Neural progenitor cell (in vitro differentiated cells): ENCODE measurements around the gene KIF15. TPM values are rescaled to one million over a fixed set of nuclear protein-coding genes. Genes with fewer than 3 reads are reported as not detected.

ENCODE experiments used
- DNase-seq: peaks from one replicate; pipeline ENCODE4 v3.0.0-alpha.2; 2016; ENCODE audit warnings: low spot score
- H2AFZ ChIP-seq: fragments of 200-600 bp; sonication (generic); replicated peaks from 2 replicates; pipeline ENCODE4 v1.6.1; 2016; ENCODE audit warnings: antibody characterized with exemption
- H3F3A ChIP-seq: fragments of 200-600 bp; sonication (generic); 2 replicates; pipeline ENCODE4 v1.6.1; 2016; ENCODE audit warnings: antibody characterized with exemption, low read depth
- H3K27ac ChIP-seq: fragments of 200-600 bp; sonication (generic); 2 replicates; pipeline ENCODE4 v1.5.1; 2016; ENCODE audit warnings: mild to moderate bottlenecking
- H3K27me3 ChIP-seq: fragments of 200-600 bp; sonication (generic); 2 replicates; pipeline ENCODE4 v1.6.1; 2016; ENCODE audit warnings: mild to moderate bottlenecking, moderate library complexity
- H3K36me3 ChIP-seq: fragments of 200-600 bp; sonication (generic); 2 replicates; pipeline ENCODE4 v1.5.1; 2016
- H3K4me1 ChIP-seq: fragments of 200-600 bp; sonication (generic); 2 replicates; pipeline ENCODE4 v1.6.1; 2016; ENCODE audit warnings: mixed run types
- H3K4me2 ChIP-seq: fragments of 200-600 bp; sonication (generic); 2 replicates; pipeline ENCODE4 v1.6.1; 2016
- H3K4me3 ChIP-seq: fragments of 200-600 bp; sonication (generic); 2 replicates; pipeline ENCODE4 v1.5.1; 2016
- H3K79me2 ChIP-seq: fragments of 200-600 bp; sonication (generic); 2 replicates; pipeline ENCODE4 v1.6.1; 2016; ENCODE audit warnings: low read depth
- H3K9ac ChIP-seq: fragments of 200-600 bp; sonication (generic); 2 replicates; pipeline ENCODE4 v1.6.1; 2016
- H3K9me3 ChIP-seq: fragments of 200-600 bp; sonication (generic); 2 replicates; pipeline ENCODE4 v1.5.1; 2016; ENCODE audit warnings: low read depth
- H4K20me1 ChIP-seq: fragments of 200-600 bp; sonication (generic); 2 replicates; pipeline ENCODE4 v1.6.1; 2016; ENCODE audit warnings: low read depth
- H3K27ac Mint-ChIP-seq: 3 replicates; pipeline ENCODE4 v1.8.0; 2021; ENCODE audit warnings: mixed read lengths
- H3K27me3 Mint-ChIP-seq: 2 replicates; pipeline ENCODE4 v1.8.0; 2022; ENCODE audit warnings: low read depth, mild to moderate bottlenecking, inconsistent platforms, moderate library complexity, mixed read lengths; ENCODE audit not compliant: insufficient read depth
- H3K36me3 Mint-ChIP-seq: 3 replicates; pipeline ENCODE4 v1.8.0; 2021; ENCODE audit warnings: mixed read lengths
- H3K4me1 Mint-ChIP-seq: 3 replicates; pipeline ENCODE4 v1.8.0; 2021; ENCODE audit warnings: mixed read lengths
- H3K4me3 Mint-ChIP-seq: 3 replicates; pipeline ENCODE4 v1.8.0; 2021; ENCODE audit warnings: mild to moderate bottlenecking, moderate library complexity, mixed read lengths
- H3K9me3 Mint-ChIP-seq: 3 replicates; pipeline ENCODE4 v1.8.0; 2020; ENCODE audit warnings: mixed read lengths
- EZH2 ChIP-seq: fragments of 200-600 bp; sonication (generic); IDR thresholded peaks from 2 replicates; pipeline ENCODE4 v1.6.1; 2017; ENCODE audit warnings: antibody characterized with exemption, mild to moderate bottlenecking, moderate library complexity
- EZH2phosphoT487 ChIP-seq: fragments of 200-600 bp; sonication (generic); IDR thresholded peaks from 2 replicates; pipeline ENCODE4 v1.6.1; 2017; ENCODE audit warnings: antibody characterized with exemption
- total RNA-seq: library from RNA; depleted of rRNA; stranded (reverse); fragments of >200 nt; gene quantifications from 2 replicates; pipeline ENCODE4 v1.2.3, GENCODE V29; 2015; ENCODE audit warnings: low replicate concordance
- TF ChIP-seq, protein P1 (sequence below): fragments of 200-600 bp; sonication (generic); IDR thresholded peaks from 2 replicates; pipeline ENCODE4 v1.5.1; 2017; ENCODE audit warnings: antibody characterized with exemption, mild to moderate bottlenecking

Gene KIF15
- total RNA-seq, 1 donor from 2014 or later, result 83.4 TPM

GRCh38 chr3:44772099-44772442 is 10.5 kb downstream of the KIF15 start:
- Histone ChIP-seq H3K79me2 (peaks cover 75% of the 10 kb centered on the region), H3F3A (no peaks in the 10 kb centered on the region), H3K9me3 (peaks cover 30% of the 10 kb centered on the region), H3K27me3 (no peaks in the 10 kb centered on the region), H3K27ac (no peak overlapping the region), H2AFZ (no peak overlapping the region), H4K20me1 (no peaks in the 10 kb centered on the region), H3K4me3 (no peak overlapping the region), H3K9ac (no peak overlapping the region), H3K4me1 (no peaks in the 10 kb centered on the region), H3K36me3 (peaks cover 39% of the 10 kb centered on the region), H3K4me2 (no peak overlapping the region)
- Mint-ChIP-seq H3K4me1 (no peaks in the 10 kb centered on the region), H3K27ac (no peak overlapping the region), H3K27me3 (no peaks in the 10 kb centered on the region), H3K4me3 (no peak overlapping the region), H3K9me3 (peaks cover 70% of the 10 kb centered on the region), H3K36me3 (peaks cover 65% of the 10 kb centered on the region)
- TF ChIP-seq, protein P1, sequence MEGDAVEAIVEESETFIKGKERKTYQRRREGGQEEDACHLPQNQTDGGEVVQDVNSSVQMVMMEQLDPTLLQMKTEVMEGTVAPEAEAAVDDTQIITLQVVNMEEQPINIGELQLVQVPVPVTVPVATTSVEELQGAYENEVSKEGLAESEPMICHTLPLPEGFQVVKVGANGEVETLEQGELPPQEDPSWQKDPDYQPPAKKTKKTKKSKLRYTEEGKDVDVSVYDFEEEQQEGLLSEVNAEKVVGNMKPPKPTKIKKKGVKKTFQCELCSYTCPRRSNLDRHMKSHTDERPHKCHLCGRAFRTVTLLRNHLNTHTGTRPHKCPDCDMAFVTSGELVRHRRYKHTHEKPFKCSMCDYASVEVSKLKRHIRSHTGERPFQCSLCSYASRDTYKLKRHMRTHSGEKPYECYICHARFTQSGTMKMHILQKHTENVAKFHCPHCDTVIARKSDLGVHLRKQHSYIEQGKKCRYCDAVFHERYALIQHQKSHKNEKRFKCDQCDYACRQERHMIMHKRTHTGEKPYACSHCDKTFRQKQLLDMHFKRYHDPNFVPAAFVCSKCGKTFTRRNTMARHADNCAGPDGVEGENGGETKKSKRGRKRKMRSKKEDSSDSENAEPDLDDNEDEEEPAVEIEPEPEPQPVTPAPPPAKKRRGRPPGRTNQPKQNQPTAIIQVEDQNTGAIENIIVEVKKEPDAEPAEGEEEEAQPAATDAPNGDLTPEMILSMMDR, result no peak
- TF ChIP-seq EZH2 (no peak), EZH2phosphoT487 (no peak)
- peak; percentile 8 for DNase-seq

GRCh38 chr3:44782891-44783290 is 21.3 kb downstream of the KIF15 start:
- H3K27ac ChIP-seq, result no peak overlapping the region
- no peaks in the 10 kb centered on the region for H3K4me1 Mint-ChIP-seq
- H3K36me3 Mint-ChIP-seq, result peaks cover 34% of the 10 kb centered on the region
- H3K27ac Mint-ChIP-seq, result no peak overlapping the region
- no peaks in the 10 kb centered on the region for H3K9me3 ChIP-seq
- no peaks in the 10 kb centered on the region for H4K20me1 ChIP-seq
- no peak for DNase-seq
- no peaks in the 10 kb centered on the region for H3K79me2 ChIP-seq
- H3K4me3 Mint-ChIP-seq, result no peak overlapping the region
- H3K4me3 ChIP-seq, result no peak overlapping the region
- H3K9ac ChIP-seq, result no peak overlapping the region
- H3K27me3 Mint-ChIP-seq, result no peaks in the 10 kb centered on the region
- H3F3A ChIP-seq, result no peaks in the 10 kb centered on the region
- H3K27me3 ChIP-seq, result no peaks in the 10 kb centered on the region
- TF ChIP-seq, protein P1, result no peak
- no peak for TF ChIP-seq EZH2phosphoT487
- no peak for TF ChIP-seq EZH2
- H3K36me3 ChIP-seq, result peaks cover 8% of the 10 kb centered on the region
- H3K4me1 ChIP-seq, result no peaks in the 10 kb centered on the region
- no peaks in the 10 kb centered on the region for H3K9me3 Mint-ChIP-seq
- H2AFZ ChIP-seq, result no peak overlapping the region
- H3K4me2 ChIP-seq, result no peak overlapping the region

DNA sequence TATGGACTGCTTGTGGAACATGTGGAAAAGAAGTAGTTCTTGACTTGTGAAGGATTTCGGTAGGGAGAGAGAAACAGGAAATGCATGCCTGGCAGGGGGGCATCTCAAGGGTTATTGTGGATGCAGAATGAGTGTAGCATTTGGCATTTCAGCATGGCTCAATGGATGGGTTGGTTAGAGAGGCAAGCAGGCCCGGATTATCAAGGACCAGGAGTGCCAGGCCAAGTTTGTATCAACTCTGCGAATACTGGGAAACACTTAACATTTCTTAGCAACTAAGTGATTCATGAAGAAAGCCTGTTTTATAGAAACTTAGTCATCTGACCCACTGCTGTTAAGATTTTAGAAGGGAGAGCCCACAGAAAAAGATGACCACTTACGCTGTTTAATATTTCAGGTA is 33.6 kb downstream of the KIF15 start:
- Mint-ChIP-seq H3K27me3 (no peaks in the 10 kb centered on the region), H3K4me3 (no peak overlapping the region), H3K9me3 (no peaks in the 10 kb centered on the region), H3K36me3 (peaks cover 14% of the 10 kb centered on the region), H3K27ac (no peak overlapping the region), H3K4me1 (no peaks in the 10 kb centered on the region)
- Histone ChIP-seq H3K9ac (no peak overlapping the region), H3K27me3 (no peaks in the 10 kb centered on the region), H4K20me1 (no peaks in the 10 kb centered on the region), H3K27ac (no peak overlapping the region), H3K79me2 (no peaks in the 10 kb centered on the region), H3K4me3 (no peak overlapping the region), H2AFZ (no peak overlapping the region), H3K4me1 (no peaks in the 10 kb centered on the region), H3K9me3 (no peaks in the 10 kb centered on the region), H3K36me3 (peaks cover 17% of the 10 kb centered on the region), H3F3A (no peaks in the 10 kb centered on the region), H3K4me2 (no peak overlapping the region)
- no peak for DNase-seq
- no peak for TF ChIP-seq EZH2phosphoT487
- TF ChIP-seq EZH2, result no peak
- TF ChIP-seq, protein P1, result no peak

- peaks cover 29% of the 10 kb centered on the region for H3K36me3 ChIP-seq
- no peaks in the 10 kb centered on the region for H3F3A ChIP-seq
- Mint-ChIP-seq H3K4me1 (no peaks in the 10 kb centered on the region), H3K36me3 (peaks cover 8% of the 10 kb centered on the region), H3K27me3 (peaks cover 2% of the 10 kb centered on the region), H3K4me3 (no peak overlapping the region), H3K27ac (no peak overlapping the region), H3K9me3 (no peaks in the 10 kb centered on the region)
- H3K4me1 ChIP-seq, result no peaks in the 10 kb centered on the region
- TF ChIP-seq EZH2phosphoT487 (no peak), EZH2 (no peak)
- TF ChIP-seq, protein P1, result no peak
- no peak overlapping the region for H3K9ac ChIP-seq
- DNase-seq, result no peak
- H3K27me3 ChIP-seq, result no peaks in the 10 kb centered on the region
- H4K20me1 ChIP-seq, result no peaks in the 10 kb centered on the region
- H3K79me2 ChIP-seq, result no peaks in the 10 kb centered on the region
- H3K4me2 ChIP-seq, result no peak overlapping the region
- H3K27ac ChIP-seq, result no peak overlapping the region
- no peaks in the 10 kb centered on the region for H3K9me3 ChIP-seq
- no peak overlapping the region for H3K4me3 ChIP-seq
- no peak overlapping the region for H2AFZ ChIP-seq
Observed at GRCh38 chr3:44802011-44802410, 40.4 kb downstream of the KIF15 start.
